IMR-90 (cell line): ENCODE measurements around the gene SOX9. TPM values are rescaled to one million over a fixed set of nuclear protein-coding genes. Genes with fewer than 3 reads are reported as not detected.
A peak's percentile ranks its signal among the peaks of the same experiment; 100 is the strongest.

ENCODE experiments used
- ATAC-seq: fragments of 200-7000 bp; cut with Tn5 transposase; 2 replicates; pipeline ENCODE4 v1.9.1; 2020; ENCODE audit warnings: low read depth, mild to moderate bottlenecking, moderate library complexity
- BruUV-seq: library from RNA; stranded (reverse); fragments of 400-500 nt; replicated peaks from 2 replicates; lab custom pipeline; 2021; lab: Mats Ljungman, UMichigan
- CTCF ChIA-PET: fragments of 300-600 bp; formaldehyde crosslinking; extraction: SDS; loops from one replicate; lab custom pipeline; 2021; ENCODE audit warnings: antibody characterized with exemption; lab: Yijun Ruan, JAX
- POLR2A ChIA-PET: fragments of 300-600 bp; sonication (Branson Sonifier 250); formaldehyde crosslinking; loops from one replicate; lab custom pipeline; 2022; ENCODE audit warnings: antibody characterized with exemption; ENCODE audit not compliant: unreplicated experiment; lab: Charles Lee
- DNase-seq: peaks from one replicate; pipeline ENCODE4 v3.0.0; 2013
- H2AFZ ChIP-seq: replicated peaks from 2 replicates; pipeline ENCODE3; 2013; ENCODE audit warnings: low read length, mild to moderate bottlenecking; ENCODE audit not compliant: poor library complexity
- H2AK5ac ChIP-seq: 2 replicates; pipeline ENCODE4 v1.6.1; 2013; ENCODE audit warnings: low read depth, low read length, inconsistent platforms
- H2AK9ac ChIP-seq: replicated peaks from 2 replicates; pipeline ENCODE3; 2013; ENCODE audit warnings: mild to moderate bottlenecking, low read depth, low read length, moderate library complexity; ENCODE audit not compliant: poor library complexity
- H2BK120ac ChIP-seq: 2 replicates; pipeline ENCODE4 v1.6.1; 2013; ENCODE audit warnings: low read depth, low read length, inconsistent platforms
- H2BK15ac ChIP-seq: 3 replicates; pipeline ENCODE4 v1.6.1; 2013; ENCODE audit warnings: low read depth, low read length, inconsistent platforms
- H2BK20ac ChIP-seq: 2 replicates; pipeline ENCODE4 v1.6.1; 2013; ENCODE audit warnings: low read depth, mild to moderate bottlenecking, inconsistent platforms, low read length, moderate library complexity
- H2BK5ac ChIP-seq: 2 replicates; pipeline ENCODE4 v1.6.1; 2013; ENCODE audit warnings: mild to moderate bottlenecking, low read depth, low read length, inconsistent platforms; ENCODE audit not compliant: poor library complexity, severe bottlenecking
- H3K14ac ChIP-seq: replicated peaks from 2 replicates; pipeline ENCODE4 v1.6.1; 2013; ENCODE audit warnings: low read depth, low read length, inconsistent platforms
- H3K18ac ChIP-seq: 2 replicates; pipeline ENCODE4 v1.6.1; 2013; ENCODE audit warnings: low read depth, low read length, control low read depth
- H3K23ac ChIP-seq: 2 replicates; pipeline ENCODE4 v1.6.1; 2013; ENCODE audit warnings: low read depth, low read length, inconsistent platforms
- H3K27ac ChIP-seq: 2 replicates; pipeline ENCODE4 v1.5.1; 2013; ENCODE audit warnings: mild to moderate bottlenecking, control low read depth, low read length; ENCODE audit not compliant: insufficient read depth
- H3K27me3 ChIP-seq: 2 replicates; pipeline ENCODE4 v1.6.1; 2013; ENCODE audit warnings: low read length; ENCODE audit not compliant: control insufficient read depth, insufficient read depth
- H3K36me3 ChIP-seq: 2 replicates; pipeline ENCODE4 v1.6.1; 2013; ENCODE audit warnings: low read length, mixed read lengths; ENCODE audit not compliant: control insufficient read depth, insufficient read depth
- H3K4ac ChIP-seq: 2 replicates; pipeline ENCODE4 v1.6.1; 2013; ENCODE audit warnings: low read depth, low read length, inconsistent platforms
- H3K4me1 ChIP-seq: 2 replicates; pipeline ENCODE4 v1.6.1; 2013; ENCODE audit warnings: low read length, mixed read lengths; ENCODE audit not compliant: control insufficient read depth, insufficient read depth
- H3K4me2 ChIP-seq: 2 replicates; pipeline ENCODE4 v1.6.1; 2013; ENCODE audit warnings: low read depth, mild to moderate bottlenecking, control low read depth, low read length, moderate library complexity
- H3K4me3 ChIP-seq: 2 replicates; pipeline ENCODE4 v1.5.1; 2013; ENCODE audit warnings: low read depth, mild to moderate bottlenecking, control low read depth, low read length, moderate library complexity; ENCODE audit not compliant: insufficient read depth
- H3K56ac ChIP-seq: 2 replicates; pipeline ENCODE4 v1.6.1; 2013; ENCODE audit warnings: low read length, inconsistent platforms; ENCODE audit not compliant: insufficient read depth; ENCODE audit errors: extremely low read depth
- H3K79me1 ChIP-seq, 2 experiments: 2 replicates each; pipeline ENCODE4 v1.6.1; 2013; ENCODE audit warnings: low read length in 2 of 2, inconsistent platforms in 1 of 2, low read depth in 1 of 2
- H3K9ac ChIP-seq: 2 replicates; pipeline ENCODE4 v1.6.1; 2013; ENCODE audit warnings: low read depth, low read length, control low read depth
- H3K9me1 ChIP-seq: 2 replicates; pipeline ENCODE4 v1.6.1; 2013; ENCODE audit warnings: low read length, inconsistent platforms; ENCODE audit not compliant: insufficient read depth
- H3K9me3 ChIP-seq: 2 replicates; pipeline ENCODE4 v1.6.1; 2013; ENCODE audit warnings: low read length; ENCODE audit not compliant: control insufficient read depth, insufficient read depth
- H4K20me1 ChIP-seq: 2 replicates; pipeline ENCODE4 v1.6.1; 2013; ENCODE audit warnings: low read length, inconsistent platforms; ENCODE audit not compliant: insufficient read depth
- H4K5ac ChIP-seq: 2 replicates; pipeline ENCODE4 v1.6.1; 2013; ENCODE audit warnings: mild to moderate bottlenecking, low read depth, low read length, control low read depth
- H4K8ac ChIP-seq, 2 experiments: 2 replicates each; pipeline ENCODE4 v1.6.1; 2013; ENCODE audit warnings: low read depth in 2 of 2, low read length in 2 of 2, control low read depth in 1 of 2, inconsistent platforms in 1 of 2
- H4K91ac ChIP-seq: 2 replicates; pipeline ENCODE4 v1.6.1; 2013; ENCODE audit warnings: low read depth, low read length, inconsistent platforms; ENCODE audit not compliant: insufficient read depth
- BHLHE40 ChIP-seq: fragments of 150-350 bp; IDR thresholded peaks from 2 replicates; pipeline ENCODE4 v1.6.1; 2016; ENCODE audit warnings: mild to moderate bottlenecking, low read depth, low read length
- CEBPB ChIP-seq: IDR thresholded peaks from 2 replicates; pipeline ENCODE4 v1.6.1; 2012; ENCODE audit warnings: low read depth, low read length, improper control_type of control experiment
- CHD1 ChIP-seq: IDR thresholded peaks from 2 replicates; pipeline ENCODE4 v1.6.1; 2012; ENCODE audit warnings: low read depth, low read length, improper control_type of control experiment
- FOS ChIP-seq: fragments of 150-350 bp; IDR thresholded peaks from 2 replicates; pipeline ENCODE4 v1.6.1; 2016; ENCODE audit warnings: low read depth, low read length
- MAFK ChIP-seq: IDR thresholded peaks from 2 replicates; pipeline ENCODE4 v1.6.1; 2012; ENCODE audit warnings: low read depth, low read length, improper control_type of control experiment
- MAZ ChIP-seq: IDR thresholded peaks from 2 replicates; pipeline ENCODE4 v1.6.1; 2012; ENCODE audit warnings: low read depth, mild to moderate bottlenecking, low read length, improper control_type of control experiment, moderate library complexity, borderline replicate concordance
- MXI1 ChIP-seq: IDR thresholded peaks from 2 replicates; pipeline ENCODE4 v1.6.1; 2012; ENCODE audit warnings: low read depth, mild to moderate bottlenecking, low read length, moderate library complexity, borderline replicate concordance
- NFE2L2 ChIP-seq: fragments of 150-350 bp; IDR thresholded peaks from 2 replicates; pipeline ENCODE4 v1.6.1; 2016; ENCODE audit warnings: low read depth, mild to moderate bottlenecking, low read length
- POLR2A ChIP-seq: IDR thresholded peaks from 2 replicates; pipeline ENCODE4 v1.6.1; 2012; ENCODE audit warnings: mild to moderate bottlenecking, low read depth, low read length
- RAD21 ChIP-seq: IDR thresholded peaks from 2 replicates; pipeline ENCODE4 v1.6.1; 2012; ENCODE audit warnings: low read length, improper control_type of control experiment
- RCOR1 ChIP-seq: IDR thresholded peaks from 2 replicates; pipeline ENCODE4 v1.6.1; 2012; ENCODE audit warnings: mild to moderate bottlenecking, low read length, improper control_type of control experiment; ENCODE audit not compliant: insufficient replicate concordance
- RFX5 ChIP-seq: IDR thresholded peaks from 2 replicates; pipeline ENCODE4 v1.8.0; 2012; ENCODE audit warnings: low read depth, mild to moderate bottlenecking, low read length, moderate library complexity
- SMC3 ChIP-seq: fragments of 150-350 bp; IDR thresholded peaks from 2 replicates; pipeline ENCODE4 v1.6.1; 2016; ENCODE audit warnings: low read depth, mild to moderate bottlenecking, antibody characterized with exemption, low read length, moderate library complexity
- WGBS, 2 experiments: methylation state at CpG; one replicate each; pipeline versions ENCODE4 v1.1.5 to v1.1.7; 2013; ENCODE audit warnings: missing lambda C conversion rate in 2 of 2; ENCODE audit not compliant: insufficient read length in 1 of 2; ENCODE audit errors: extremely low coverage in 2 of 2; 5-methylcytosine and 5-hydroxymethylcytosine counted together
- dilution Hi-C: fragments of 300-500 bp; cut with HindIII; formaldehyde crosslinking; loops from one replicate; pipeline ENCODE4 v1.14.3; 2018; ENCODE audit warnings: low sequenced_read_pairs; ENCODE audit not compliant: unreplicated experiment
- in situ Hi-C: fragments of 300-500 bp; cut with MboI; formaldehyde crosslinking; loops from 3 replicates; pipeline ENCODE4 v1.14.3; 2019; ENCODE audit warnings: low sequenced_read_pairs, inconsistent platforms, mixed read lengths
- intact Hi-C: fragments of 100-400 bp; cut with micrococcal nuclease; formaldehyde crosslinking; loops from 2 replicates; pipeline ENCODE4 v1.10.0; 2022
- polyA plus RNA-seq, 3 experiments: library from polyadenylated mRNA; depleted of rRNA; stranded (reverse); fragments of >200 nt; gene quantifications; 2 replicates each; pipeline ENCODE4 v1.2.3, GENCODE V29; 2012; ENCODE audit warnings: low replicate concordance in 1 of 3
- total RNA-seq: library from RNA; depleted of rRNA; stranded (reverse); fragments of >200 nt; gene quantifications from 2 replicates; pipeline ENCODE4 v1.2.3, GENCODE V29; 2012
- TF ChIP-seq, protein P1 (sequence below): fragments of 150-350 bp; IDR thresholded peaks from 2 replicates; pipeline ENCODE4 v1.6.1; 2016; ENCODE audit warnings: low read depth, mild to moderate bottlenecking, low read length, moderate library complexity, borderline replicate concordance
- TF ChIP-seq, protein P2 (sequence below): conservative IDR thresholded peaks from 2 replicates; pipeline ENCODE4 v1.5.1; 2012; ENCODE audit warnings: mild to moderate bottlenecking, low read depth, low read length, improper control_type of control experiment
- TF ChIP-seq, protein P3 (sequence below): fragments of 150-350 bp; IDR thresholded peaks from 2 replicates; pipeline ENCODE4 v1.6.1; 2017; ENCODE audit warnings: mild to moderate bottlenecking, antibody characterized with exemption, low read length, low read depth

SOX9 gene
- total and polyA plus RNA-seq, 2 of the 4 experiments (the other 2 are of a cell fraction), result 4.1 to 12.7 TPM

DNA sequence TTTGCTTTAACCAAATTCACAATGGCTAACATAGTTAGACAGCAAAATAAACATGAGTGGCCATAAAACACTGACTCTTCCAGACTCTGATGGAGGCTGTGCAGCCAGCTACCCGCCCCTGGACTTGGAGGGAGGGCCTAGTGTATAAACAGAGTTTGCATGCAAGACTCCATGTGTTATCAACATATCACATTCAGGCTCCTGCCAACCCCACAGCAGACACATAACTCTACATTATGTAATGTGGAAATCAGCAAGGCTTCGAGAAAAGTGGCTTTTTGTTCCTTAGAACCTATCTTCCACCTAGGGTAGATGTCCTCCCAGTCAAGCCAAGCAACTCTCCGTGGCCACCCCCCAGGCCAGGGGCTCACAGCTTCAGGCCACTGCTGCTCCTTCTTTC is 19.3 kb upstream of the SOX9 start:
- H2AK5ac ChIP-seq, result no peak overlapping the region
- no peaks in the 10 kb centered on the region for H3K36me3 ChIP-seq
- no peak overlapping the region for H3K9ac ChIP-seq
- intact Hi-C loops, result no loop called here
- no peak overlapping the region for H3K4me3 ChIP-seq
- no peak overlapping the region for H4K8ac ChIP-seq
- H3K14ac ChIP-seq, result no peak overlapping the region
- peak; percentile 47 for DNase-seq
- H4K91ac ChIP-seq, result no peak overlapping the region
- H4K20me1 ChIP-seq, result no peaks in the 10 kb centered on the region
- in situ Hi-C loops, result loop anchor here (10.0 kb wide), 1 partner anchor 617 kb away; no protein-coding TSS in a partner anchor
- ChIA-PET POLR2A (no interaction called here), CTCF (no interaction called here)
- no peak overlapping the region for H3K27ac ChIP-seq
- no peaks in the 10 kb centered on the region for H3K27me3 ChIP-seq
- no peaks in the 10 kb centered on the region for H3K9me3 ChIP-seq
- BruUV-seq, result no TSS peak
- no peak overlapping the region for H3K23ac ChIP-seq
- no peak overlapping the region for H3K18ac ChIP-seq
- TF ChIP-seq MAFK, result no peak
- TF ChIP-seq RCOR1, result no peak
- TF ChIP-seq, protein P1, sequence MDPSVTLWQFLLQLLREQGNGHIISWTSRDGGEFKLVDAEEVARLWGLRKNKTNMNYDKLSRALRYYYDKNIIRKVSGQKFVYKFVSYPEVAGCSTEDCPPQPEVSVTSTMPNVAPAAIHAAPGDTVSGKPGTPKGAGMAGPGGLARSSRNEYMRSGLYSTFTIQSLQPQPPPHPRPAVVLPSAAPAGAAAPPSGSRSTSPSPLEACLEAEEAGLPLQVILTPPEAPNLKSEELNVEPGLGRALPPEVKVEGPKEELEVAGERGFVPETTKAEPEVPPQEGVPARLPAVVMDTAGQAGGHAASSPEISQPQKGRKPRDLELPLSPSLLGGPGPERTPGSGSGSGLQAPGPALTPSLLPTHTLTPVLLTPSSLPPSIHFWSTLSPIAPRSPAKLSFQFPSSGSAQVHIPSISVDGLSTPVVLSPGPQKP, result no peak
- no peak for TF ChIP-seq FOS
- no peak for TF ChIP-seq RFX5
- no peak for TF ChIP-seq MAZ
- TF ChIP-seq CHD1, result no peak
- TF ChIP-seq, protein P2, sequence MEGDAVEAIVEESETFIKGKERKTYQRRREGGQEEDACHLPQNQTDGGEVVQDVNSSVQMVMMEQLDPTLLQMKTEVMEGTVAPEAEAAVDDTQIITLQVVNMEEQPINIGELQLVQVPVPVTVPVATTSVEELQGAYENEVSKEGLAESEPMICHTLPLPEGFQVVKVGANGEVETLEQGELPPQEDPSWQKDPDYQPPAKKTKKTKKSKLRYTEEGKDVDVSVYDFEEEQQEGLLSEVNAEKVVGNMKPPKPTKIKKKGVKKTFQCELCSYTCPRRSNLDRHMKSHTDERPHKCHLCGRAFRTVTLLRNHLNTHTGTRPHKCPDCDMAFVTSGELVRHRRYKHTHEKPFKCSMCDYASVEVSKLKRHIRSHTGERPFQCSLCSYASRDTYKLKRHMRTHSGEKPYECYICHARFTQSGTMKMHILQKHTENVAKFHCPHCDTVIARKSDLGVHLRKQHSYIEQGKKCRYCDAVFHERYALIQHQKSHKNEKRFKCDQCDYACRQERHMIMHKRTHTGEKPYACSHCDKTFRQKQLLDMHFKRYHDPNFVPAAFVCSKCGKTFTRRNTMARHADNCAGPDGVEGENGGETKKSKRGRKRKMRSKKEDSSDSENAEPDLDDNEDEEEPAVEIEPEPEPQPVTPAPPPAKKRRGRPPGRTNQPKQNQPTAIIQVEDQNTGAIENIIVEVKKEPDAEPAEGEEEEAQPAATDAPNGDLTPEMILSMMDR, result no peak
- TF ChIP-seq, protein P3, sequence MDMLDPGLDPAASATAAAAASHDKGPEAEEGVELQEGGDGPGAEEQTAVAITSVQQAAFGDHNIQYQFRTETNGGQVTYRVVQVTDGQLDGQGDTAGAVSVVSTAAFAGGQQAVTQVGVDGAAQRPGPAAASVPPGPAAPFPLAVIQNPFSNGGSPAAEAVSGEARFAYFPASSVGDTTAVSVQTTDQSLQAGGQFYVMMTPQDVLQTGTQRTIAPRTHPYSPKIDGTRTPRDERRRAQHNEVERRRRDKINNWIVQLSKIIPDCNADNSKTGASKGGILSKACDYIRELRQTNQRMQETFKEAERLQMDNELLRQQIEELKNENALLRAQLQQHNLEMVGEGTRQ, result no peak
- TF ChIP-seq CEBPB, result no peak
- TF ChIP-seq SMC3, result no peak
- TF ChIP-seq POLR2A, result no peak
- no peak for TF ChIP-seq NFE2L2
- no peak for TF ChIP-seq BHLHE40
- no peak for TF ChIP-seq MXI1
- no peak for TF ChIP-seq RAD21
- H2BK20ac ChIP-seq, result no peak overlapping the region
- no peak overlapping the region for H3K4me2 ChIP-seq
- H2AK9ac ChIP-seq, result no peak overlapping the region
- ATAC-seq, result peak; percentile 62
- H3K56ac ChIP-seq, result no peak overlapping the region
- H2BK15ac ChIP-seq, result no peak overlapping the region
- dilution Hi-C loops, result no loop called here
- no peak overlapping the region for H2BK120ac ChIP-seq
- no peaks in the 10 kb centered on the region for H3K79me1 ChIP-seq
- no peak overlapping the region for H3K4ac ChIP-seq
- no peak overlapping the region for H2BK5ac ChIP-seq
- peaks cover 3% of the 10 kb centered on the region for H3K4me1 ChIP-seq
- H2AFZ ChIP-seq, result no peak overlapping the region
- 0 out of 2 replicates have a peak, but pooled peaks cover 3% of the 10 kb centered on the region for H3K9me1 ChIP-seq
- WGBS, 2 experiments, result 40% methylated on average over 1 of the region's 3 CpGs; no CpG with 5 or more reads in 1 of the 2 experiments
- H4K5ac ChIP-seq, result no peak overlapping the region
